Effector memory CD4-positive, alpha-beta T cell (primary cell): ENCODE results near the gene ANO10.

ENCODE experiments used
- DNase-seq, 3 donors: peaks; one replicate each; pipeline ENCODE4 v3.0.0-alpha.2; 2020
- H3K27ac ChIP-seq: 2 replicates; pipeline ENCODE4 v1.7.0; 2013; ENCODE audit warnings: mild to moderate bottlenecking, low read length, moderate library complexity; ENCODE audit not compliant: insufficient read depth, poor library complexity, severe bottlenecking
- H3K27me3 ChIP-seq: replicated peaks from 2 replicates; pipeline ENCODE4 v1.7.0; 2013; ENCODE audit warnings: mild to moderate bottlenecking, low read length; ENCODE audit not compliant: insufficient read depth, control insufficient read depth, poor library complexity, severe bottlenecking
- H3K36me3 ChIP-seq: 2 replicates; pipeline ENCODE4 v1.7.0; 2013; ENCODE audit warnings: mild to moderate bottlenecking, low read length, moderate library complexity; ENCODE audit not compliant: control insufficient read depth, insufficient read depth
- H3K4me1 ChIP-seq: 2 replicates; pipeline ENCODE4 v1.7.0; 2013; ENCODE audit warnings: low read length, mild to moderate bottlenecking; ENCODE audit not compliant: control insufficient read depth, insufficient read depth, poor library complexity, severe bottlenecking
- H3K4me3 ChIP-seq: 2 replicates; pipeline ENCODE4 v1.7.0; 2013; ENCODE audit warnings: low read length, low read depth, mild to moderate bottlenecking; ENCODE audit not compliant: insufficient read depth, poor library complexity, severe bottlenecking
- H3K9me3 ChIP-seq: 2 replicates; pipeline ENCODE4 v1.7.0; 2013; ENCODE audit warnings: mild to moderate bottlenecking, low read length, moderate library complexity; ENCODE audit not compliant: control insufficient read depth

ANO10 gene

GRCh38 chr3:43647331-43648166 lies 25.7 kb upstream of the ANO10 start:
- Histone ChIP-seq H3K27ac (no peak overlapping the region), H3K36me3 (no peaks in the 10 kb centered on the region), H3K27me3 (no peaks in the 10 kb centered on the region), H3K4me1 (no peaks in the 10 kb centered on the region), H3K9me3 (no peaks in the 10 kb centered on the region), H3K4me3 (no peak overlapping the region)
- DNase-seq, result no peak

- H3K9me3 ChIP-seq, result no peaks in the 10 kb centered on the region
- H3K4me1 ChIP-seq, result no peaks in the 10 kb centered on the region
- no peak for DNase-seq
- H3K4me3 ChIP-seq, result no peak overlapping the region
- no peaks in the 10 kb centered on the region for H3K36me3 ChIP-seq
- no peaks in the 10 kb centered on the region for H3K27me3 ChIP-seq
- H3K27ac ChIP-seq, result no peak overlapping the region
These were observed 22.6 kb upstream of the ANO10 start for GRCh38 chr3:43644443-43644842.

- H3K27ac ChIP-seq, result no peak overlapping the region
These were observed 19.7 kb upstream of the ANO10 start for GRCh38 chr3:43641306-43642114.

GRCh38 chr3:43640681-43641080 lies 18.9 kb upstream of the ANO10 start:
- no peaks in the 10 kb centered on the region for H3K27me3 ChIP-seq
- H3K27ac ChIP-seq, result no peak overlapping the region
- no peaks in the 10 kb centered on the region for H3K36me3 ChIP-seq
- no peak for DNase-seq
- H3K4me1 ChIP-seq, result no peaks in the 10 kb centered on the region
- H3K4me3 ChIP-seq, result no peak overlapping the region
- H3K9me3 ChIP-seq, result no peaks in the 10 kb centered on the region

More at GRCh38 chr3:43641306-43642114, 19.7 kb upstream of the ANO10 start:
- DNase-seq, result no peak
- no peaks in the 10 kb centered on the region for H3K36me3 ChIP-seq
- H3K9me3 ChIP-seq, result no peaks in the 10 kb centered on the region
- H3K4me1 ChIP-seq, result no peaks in the 10 kb centered on the region
- H3K4me3 ChIP-seq, result no peak overlapping the region
- no peaks in the 10 kb centered on the region for H3K27me3 ChIP-seq

GRCh38 chr3:43638594-43639447 lies 17.0 kb upstream of the ANO10 start:
- H3K27ac ChIP-seq, result no peak overlapping the region
- H3K9me3 ChIP-seq, result no peaks in the 10 kb centered on the region
- H3K36me3 ChIP-seq, result no peaks in the 10 kb centered on the region
- DNase-seq, result no peak
- no peaks in the 10 kb centered on the region for H3K27me3 ChIP-seq
- no peaks in the 10 kb centered on the region for H3K4me1 ChIP-seq
- no peak overlapping the region for H3K4me3 ChIP-seq

GRCh38 chr3:43637702-43638101 lies 15.9 kb upstream of the ANO10 start:
- Histone ChIP-seq H3K27me3 (no peaks in the 10 kb centered on the region), H3K27ac (no peak overlapping the region), H3K4me1 (no peaks in the 10 kb centered on the region), H3K9me3 (no peaks in the 10 kb centered on the region), H3K36me3 (no peaks in the 10 kb centered on the region), H3K4me3 (no peak overlapping the region)
- DNase-seq, result no peak

GRCh38 chr3:43632986-43633385 lies 11.2 kb upstream of the ANO10 start:
- no peak overlapping the region for H3K27ac ChIP-seq
- H3K36me3 ChIP-seq, result no peaks in the 10 kb centered on the region
- no peak overlapping the region for H3K4me3 ChIP-seq
- no peaks in the 10 kb centered on the region for H3K9me3 ChIP-seq
- no peak for DNase-seq
- no peaks in the 10 kb centered on the region for H3K27me3 ChIP-seq
- no peaks in the 10 kb centered on the region for H3K4me1 ChIP-seq

GRCh38 chr3:43632269-43632733 lies 10.5 kb upstream of the ANO10 start:
- no peaks in the 10 kb centered on the region for H3K4me1 ChIP-seq
- H3K27ac ChIP-seq, result no peak overlapping the region
- H3K9me3 ChIP-seq, result no peaks in the 10 kb centered on the region
- DNase-seq, result no peak
- no peak overlapping the region for H3K4me3 ChIP-seq
- H3K36me3 ChIP-seq, result no peaks in the 10 kb centered on the region
- H3K27me3 ChIP-seq, result no peaks in the 10 kb centered on the region

GRCh38 chr3:43629741-43630140 lies 7.9 kb upstream of the ANO10 start:
- DNase-seq, result no peak

More at GRCh38 chr3:43629741-43630140, 7.9 kb upstream of the ANO10 start:
- Histone ChIP-seq H3K9me3 (no peaks in the 10 kb centered on the region), H3K36me3 (no peaks in the 10 kb centered on the region), H3K4me1 (no peaks in the 10 kb centered on the region), H3K27ac (no peak overlapping the region), H3K27me3 (no peaks in the 10 kb centered on the region), H3K4me3 (no peak overlapping the region)
